BLaER1 (cell line): ENCODE results near the gene VPS8.

ENCODE experiments used
- H3K27ac ChIP-seq: shearing (Covaris generic); formaldehyde crosslinking; 2 replicates; pipeline ENCODE4 v1.8.1; 2022
- H3K27me3 ChIP-seq: shearing (Covaris generic); formaldehyde crosslinking; 2 replicates; pipeline ENCODE4 v1.8.1; 2022
- H3K36me3 ChIP-seq: shearing (Covaris generic); formaldehyde crosslinking; 2 replicates; pipeline ENCODE4 v1.8.1; 2022
- H3K4me1 ChIP-seq: shearing (Covaris generic); formaldehyde crosslinking; 2 replicates; pipeline ENCODE4 v1.8.1; 2022
- H3K4me2 ChIP-seq: shearing (Covaris generic); formaldehyde crosslinking; 2 replicates; pipeline ENCODE4 v1.8.1; 2022
- H3K4me3 ChIP-seq: shearing (Covaris generic); formaldehyde crosslinking; 2 replicates; pipeline ENCODE4 v1.8.1; 2022
- H3K9ac ChIP-seq: shearing (Covaris generic); formaldehyde crosslinking; 2 replicates; pipeline ENCODE4 v1.8.1; 2022
- H3K9me3 ChIP-seq: shearing (Covaris generic); formaldehyde crosslinking; 2 replicates; pipeline ENCODE4 v1.8.1; 2022
- H4K20me1 ChIP-seq: shearing (Covaris generic); formaldehyde crosslinking; 2 replicates; pipeline ENCODE4 v1.8.1; 2022
- Cebpa-rat ChIP-seq: shearing (Covaris generic); IDR thresholded peaks from 2 replicates; pipeline ENCODE4 v1.8.1; 2022

The VPS8 gene

DNA sequence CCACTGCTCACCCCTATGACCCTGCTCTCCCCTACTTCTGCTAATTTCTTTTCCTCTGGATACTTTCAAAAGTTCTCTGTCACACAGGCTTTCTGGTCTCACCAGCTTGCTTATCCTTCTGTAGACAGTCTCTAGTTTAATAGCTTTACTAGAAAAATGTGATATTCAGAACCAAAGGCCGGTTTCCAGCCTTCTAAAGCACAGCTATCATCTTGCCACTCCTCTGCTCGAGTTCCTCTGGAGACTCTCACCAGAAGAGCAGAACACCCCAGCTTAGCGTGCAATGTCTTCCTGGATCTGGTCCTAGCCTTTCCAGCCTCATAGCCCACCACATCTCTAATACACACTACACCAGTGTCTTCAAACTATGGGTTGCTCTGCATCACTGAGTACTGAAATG lies 1.8 kb upstream of the VPS8 start:
- no peaks in the 10 kb centered on the region for H3K36me3 ChIP-seq
- no peak for TF ChIP-seq Cebpa-rat
- H3K9me3 ChIP-seq, result no peaks in the 10 kb centered on the region
- H3K27me3 ChIP-seq, result no peaks in the 10 kb centered on the region
- H3K27ac ChIP-seq, result no peak overlapping the region
- peaks cover 29% of the 10 kb centered on the region for H3K4me1 ChIP-seq
- H3K4me3 ChIP-seq, result no peak overlapping the region
- H3K9ac ChIP-seq, result no peak overlapping the region
- peaks cover 19% of the 10 kb centered on the region; the same call in 1 of the 2 replicates for H4K20me1 ChIP-seq
- no peak overlapping the region for H3K4me2 ChIP-seq

DNA sequence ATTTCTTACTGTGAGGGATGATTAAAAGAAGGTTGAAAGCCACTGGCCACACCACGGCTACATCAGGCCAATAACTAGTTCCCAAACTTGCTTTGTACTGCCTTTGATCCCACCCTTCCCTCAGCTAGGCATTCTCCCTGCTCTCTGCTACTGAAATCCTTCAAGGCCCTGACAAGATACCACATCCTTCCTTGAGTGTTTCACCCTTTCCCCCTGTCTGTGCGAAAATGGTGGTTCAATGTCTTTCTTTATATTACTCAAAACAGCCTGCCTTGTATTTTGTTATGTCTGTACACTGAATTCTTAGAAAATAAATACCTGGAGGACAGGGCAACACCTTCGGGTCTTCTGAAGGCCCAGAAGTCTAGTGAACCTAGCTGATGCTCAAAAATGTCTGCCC lies 932 bp upstream of the VPS8 start:
- H3K9ac ChIP-seq, result no peak overlapping the region
- H3K4me2 ChIP-seq, result peak overlapping the region; percentile 59

DNA sequence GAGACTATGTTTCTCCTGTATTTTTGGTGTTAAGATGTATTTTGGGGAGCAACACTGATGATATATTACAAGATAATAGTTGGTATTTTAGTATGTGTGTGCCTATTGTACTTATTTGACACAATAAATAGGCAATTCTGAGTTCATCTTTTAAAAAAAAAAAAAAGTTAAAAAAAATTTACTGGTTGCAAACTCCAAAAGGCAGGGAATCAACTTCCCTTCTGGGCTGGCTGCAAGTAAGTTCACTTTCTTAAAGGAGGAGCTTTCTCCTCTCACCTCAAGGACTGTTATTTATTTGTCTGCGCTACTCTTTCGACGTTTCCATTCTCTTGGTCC lies 335 bp upstream of the VPS8 start:
- peak overlapping the region; percentile 79 for H3K4me3 ChIP-seq
- H3K27ac ChIP-seq, result no peak overlapping the region
- no peak overlapping the region for H3K9ac ChIP-seq
- peak overlapping the region; percentile 59 for H3K4me2 ChIP-seq
- H3K27me3 ChIP-seq, result no peaks in the 10 kb centered on the region
- H4K20me1 ChIP-seq, result peaks cover 26% of the 10 kb centered on the region; the same call in 1 of the 2 replicates
- H3K36me3 ChIP-seq, result peaks cover 6% of the 10 kb centered on the region; the same call in 1 of the 2 replicates
- H3K4me1 ChIP-seq, result peaks cover 22% of the 10 kb centered on the region
- no peaks in the 10 kb centered on the region for H3K9me3 ChIP-seq
- no peak for TF ChIP-seq Cebpa-rat

More for the DNA sequence above, 932 bp upstream of the VPS8 start:
- peaks cover 22% of the 10 kb centered on the region for H3K4me1 ChIP-seq
- H3K27me3 ChIP-seq, result no peaks in the 10 kb centered on the region
- no peak overlapping the region for H3K27ac ChIP-seq
- no peak overlapping the region for H3K4me3 ChIP-seq
- H3K9me3 ChIP-seq, result no peaks in the 10 kb centered on the region
- no peak for TF ChIP-seq Cebpa-rat
- no peaks in the 10 kb centered on the region for H3K36me3 ChIP-seq
- peaks cover 20% of the 10 kb centered on the region; the same call in 1 of the 2 replicates for H4K20me1 ChIP-seq

DNA sequence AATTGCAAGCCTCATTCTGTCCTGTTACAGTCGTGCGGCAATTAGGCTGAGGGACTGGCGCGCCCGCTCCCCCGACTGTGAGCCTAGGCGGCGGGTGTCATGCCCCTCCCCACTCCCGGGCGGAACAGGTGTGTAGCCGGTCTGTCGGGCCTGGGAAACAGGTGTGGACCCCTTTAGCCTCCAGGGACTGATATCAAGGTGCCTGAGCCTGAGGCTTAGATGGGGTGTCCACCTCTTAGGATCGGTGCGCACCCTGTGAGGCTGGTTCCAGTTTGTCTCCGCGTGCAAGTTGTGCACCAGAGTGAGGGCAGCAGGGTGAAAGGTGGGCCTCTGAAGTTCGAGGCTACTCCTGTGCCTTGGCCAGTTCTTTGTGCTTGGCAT lies 686 bp downstream of the VPS8 start:
- peak overlapping the region; percentile 57; the same call in 1 of the 2 replicates for H3K27ac ChIP-seq
- peak overlapping the region; percentile 79 for H3K4me3 ChIP-seq
- peak overlapping the region; percentile 97 for H3K4me2 ChIP-seq
- no peaks in the 10 kb centered on the region for H3K27me3 ChIP-seq
- H3K4me1 ChIP-seq, result peaks cover 22% of the 10 kb centered on the region
- H4K20me1 ChIP-seq, result peaks cover 26% of the 10 kb centered on the region; the same call in 1 of the 2 replicates
- H3K9me3 ChIP-seq, result no peaks in the 10 kb centered on the region
- no peak for TF ChIP-seq Cebpa-rat
- H3K36me3 ChIP-seq, result peaks cover 8% of the 10 kb centered on the region; the same call in 1 of the 2 replicates
- H3K9ac ChIP-seq, result peak overlapping the region; percentile 76

DNA sequence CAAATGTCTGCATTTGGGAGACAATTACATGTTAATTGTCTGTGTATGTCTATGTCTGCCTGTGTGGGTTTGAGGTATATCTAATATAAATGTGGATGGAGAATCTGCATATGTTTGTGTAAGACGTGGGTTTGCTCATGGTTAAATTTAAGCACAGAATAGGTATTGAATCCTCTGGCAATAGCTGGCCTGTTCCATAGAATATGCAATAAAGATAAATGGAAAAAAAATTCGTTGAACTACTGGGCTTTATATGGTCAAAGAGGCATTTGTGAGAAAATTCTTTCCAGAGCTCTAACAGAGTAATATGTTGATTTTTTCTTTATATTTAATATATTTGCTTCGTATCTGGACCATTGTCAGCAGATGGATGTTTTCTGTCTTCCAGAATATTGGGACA lies 1.4 kb downstream of the VPS8 start:
- H3K4me1 ChIP-seq, result peaks cover 22% of the 10 kb centered on the region
- H3K9me3 ChIP-seq, result no peaks in the 10 kb centered on the region
- peaks cover 8% of the 10 kb centered on the region; the same call in 1 of the 2 replicates for H3K36me3 ChIP-seq
- H3K9ac ChIP-seq, result no peak overlapping the region
- peak overlapping the region; percentile 79 for H3K4me3 ChIP-seq
- H3K27ac ChIP-seq, result no peak overlapping the region
- no peaks in the 10 kb centered on the region for H3K27me3 ChIP-seq
- H3K4me2 ChIP-seq, result peak overlapping the region; percentile 97
- no peak for TF ChIP-seq Cebpa-rat
- H4K20me1 ChIP-seq, result peaks cover 26% of the 10 kb centered on the region; the same call in 1 of the 2 replicates

DNA sequence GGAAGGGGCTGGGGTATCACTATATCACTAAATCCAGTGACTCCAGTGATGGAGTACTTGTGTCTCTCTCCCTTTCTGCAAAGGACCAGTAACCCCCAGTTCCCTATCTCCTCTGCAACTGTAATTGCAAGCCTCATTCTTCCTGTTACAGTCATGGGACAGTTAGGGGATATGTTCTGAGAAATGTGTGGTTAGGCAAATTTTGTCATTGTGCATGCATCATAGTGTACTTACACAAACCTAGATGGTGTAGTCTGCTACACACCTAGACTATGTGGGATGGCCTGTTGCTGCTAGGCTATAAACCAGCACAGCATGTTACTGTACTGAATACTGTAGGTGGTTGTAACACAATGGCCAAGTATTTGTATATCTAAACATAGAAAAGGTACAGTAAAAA lies 2.2 kb downstream of the VPS8 start:
- TF ChIP-seq Cebpa-rat, result no peak
- no peaks in the 10 kb centered on the region for H3K27me3 ChIP-seq
- H3K9me3 ChIP-seq, result no peaks in the 10 kb centered on the region
- H3K9ac ChIP-seq, result no peak overlapping the region
- no peak overlapping the region for H3K4me2 ChIP-seq
- no peak overlapping the region for H3K27ac ChIP-seq
- peaks cover 8% of the 10 kb centered on the region; the same call in 1 of the 2 replicates for H3K36me3 ChIP-seq
- H3K4me3 ChIP-seq, result no peak overlapping the region
- peaks cover 26% of the 10 kb centered on the region; the same call in 1 of the 2 replicates for H4K20me1 ChIP-seq
- H3K4me1 ChIP-seq, result peaks cover 22% of the 10 kb centered on the region

DNA sequence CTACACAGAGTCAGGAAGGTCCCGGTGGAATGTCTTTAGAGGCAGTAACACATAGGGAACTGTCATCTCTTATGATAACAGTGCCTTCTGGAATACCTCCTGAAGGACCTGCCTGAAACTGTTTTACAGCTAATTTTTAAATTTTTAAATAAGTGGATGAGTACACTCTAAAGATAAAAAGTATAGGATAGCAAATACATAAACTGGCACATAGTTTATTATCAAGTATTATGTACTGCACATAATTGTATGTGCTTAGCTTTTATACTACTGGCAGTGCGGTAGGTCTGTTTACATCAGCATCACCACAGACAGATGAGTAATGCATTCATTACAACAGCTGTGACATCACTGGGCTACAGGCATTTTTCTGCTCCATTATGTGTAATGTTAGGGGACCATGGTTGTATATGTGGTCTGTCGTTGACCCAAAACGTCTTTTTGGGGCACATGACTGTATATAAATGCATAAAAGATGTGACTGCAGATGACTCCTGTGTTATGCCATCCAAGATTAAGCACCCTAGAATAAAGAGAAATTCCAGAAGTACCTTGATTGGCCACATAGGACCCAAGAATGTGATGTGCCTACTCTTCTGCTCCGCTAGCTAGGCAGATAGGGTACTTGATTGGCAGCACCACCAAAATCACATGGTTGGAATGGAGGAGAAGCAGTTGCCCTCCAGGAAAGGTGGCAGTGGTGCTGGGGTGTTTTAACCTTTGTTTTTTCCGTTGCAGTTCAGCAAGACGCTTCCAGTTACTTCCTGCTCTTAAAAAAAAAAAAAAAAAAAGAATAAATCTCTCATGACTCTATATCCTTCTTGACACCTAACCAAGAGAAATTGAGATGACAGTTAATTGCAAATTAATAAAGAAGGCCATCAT lies 3.3 kb downstream of the VPS8 start:
- peaks cover 8% of the 10 kb centered on the region; the same call in 1 of the 2 replicates for H3K36me3 ChIP-seq
- H4K20me1 ChIP-seq, result peaks cover 26% of the 10 kb centered on the region; the same call in 1 of the 2 replicates
- no peak overlapping the region for H3K4me2 ChIP-seq
- no peaks in the 10 kb centered on the region for H3K9me3 ChIP-seq
- H3K27me3 ChIP-seq, result no peaks in the 10 kb centered on the region
- TF ChIP-seq Cebpa-rat, result no peak
- H3K4me1 ChIP-seq, result peaks cover 22% of the 10 kb centered on the region
- H3K4me3 ChIP-seq, result no peak overlapping the region
- H3K9ac ChIP-seq, result no peak overlapping the region
- H3K27ac ChIP-seq, result no peak overlapping the region

DNA sequence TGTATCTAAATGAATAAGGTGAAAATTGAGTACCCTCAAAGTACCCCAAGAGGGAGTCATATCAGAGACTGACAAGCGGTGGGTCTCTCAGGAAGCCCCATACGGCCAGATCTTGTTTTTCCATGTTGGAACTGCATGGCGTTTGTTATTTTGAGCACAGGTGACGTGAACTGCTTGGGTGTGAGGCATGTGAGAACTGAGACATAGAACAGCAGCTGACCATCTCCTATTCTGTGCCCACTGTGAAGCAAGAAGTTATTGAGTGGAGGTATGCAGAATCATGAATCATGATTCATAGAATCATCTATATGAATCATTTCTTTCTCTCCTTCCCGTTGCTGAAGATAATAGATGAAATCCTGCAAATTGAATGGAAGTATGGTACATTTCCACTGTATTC lies 4.6 kb downstream of the VPS8 start:
- Histone ChIP-seq H3K4me3 (no peak overlapping the region), H3K9ac (no peak overlapping the region), H3K9me3 (no peaks in the 10 kb centered on the region), H3K27me3 (no peaks in the 10 kb centered on the region), H3K4me1 (peaks cover 14% of the 10 kb centered on the region), H4K20me1 (peaks cover 26% of the 10 kb centered on the region; the same call in 1 of the 2 replicates), H3K4me2 (no peak overlapping the region), H3K27ac (no peak overlapping the region), H3K36me3 (peaks cover 8% of the 10 kb centered on the region; the same call in 1 of the 2 replicates)
- TF ChIP-seq Cebpa-rat, result no peak

DNA sequence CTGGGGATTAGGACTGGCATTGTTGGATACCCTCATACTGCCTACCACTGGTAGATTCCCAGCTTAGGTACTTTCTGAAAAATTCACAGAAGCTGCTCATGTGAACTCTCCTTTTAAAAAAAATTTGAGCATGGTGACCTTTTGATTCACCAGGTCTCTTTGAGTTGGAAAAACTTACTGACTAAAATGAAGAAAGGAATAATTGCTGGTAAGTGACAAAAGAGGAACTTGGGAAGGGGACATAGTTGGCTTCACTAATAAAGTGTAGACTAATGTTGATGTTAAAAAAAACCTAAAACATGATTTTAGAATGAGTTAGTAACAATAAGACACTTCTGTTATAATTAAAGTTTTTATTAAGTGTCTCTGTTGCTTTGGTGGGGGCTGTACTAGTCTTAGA lies 8.6 kb downstream of the VPS8 start:
- H3K4me2 ChIP-seq, result no peak overlapping the region
- H3K9me3 ChIP-seq, result no peaks in the 10 kb centered on the region
- peaks cover 15% of the 10 kb centered on the region for H3K36me3 ChIP-seq
- no peak overlapping the region for H3K4me3 ChIP-seq
- H3K9ac ChIP-seq, result no peak overlapping the region
- no peaks in the 10 kb centered on the region for H3K27me3 ChIP-seq
- no peaks in the 10 kb centered on the region for H3K4me1 ChIP-seq
- peaks cover 7% of the 10 kb centered on the region; the same call in 1 of the 2 replicates for H4K20me1 ChIP-seq
- no peak overlapping the region for H3K27ac ChIP-seq
- TF ChIP-seq Cebpa-rat, result no peak

DNA sequence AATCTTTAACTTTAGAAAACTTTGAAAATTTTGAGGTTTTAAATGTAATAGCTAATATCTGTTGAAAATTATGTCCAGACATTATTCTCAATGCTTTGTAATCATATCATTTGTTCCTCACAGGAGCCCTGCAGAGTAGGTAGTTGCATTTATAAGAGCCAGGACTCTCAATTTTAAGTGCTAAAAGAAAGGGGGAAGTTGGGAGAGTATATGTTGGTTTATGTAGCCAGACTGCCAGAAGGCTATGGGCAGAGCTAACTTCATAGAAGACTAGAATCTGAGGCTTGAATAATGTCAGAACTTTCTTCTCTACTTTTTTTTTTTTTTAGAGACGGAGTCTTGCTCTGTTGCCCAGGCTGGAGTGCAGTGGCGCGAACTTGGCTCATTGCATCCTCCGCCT lies 9.1 kb downstream of the VPS8 start:
- no peak overlapping the region for H3K4me3 ChIP-seq
- no peak overlapping the region for H3K27ac ChIP-seq
- peaks cover 6% of the 10 kb centered on the region; the same call in 1 of the 2 replicates for H4K20me1 ChIP-seq
- no peaks in the 10 kb centered on the region for H3K4me1 ChIP-seq
- H3K4me2 ChIP-seq, result no peak overlapping the region
- H3K36me3 ChIP-seq, result peaks cover 20% of the 10 kb centered on the region
- no peaks in the 10 kb centered on the region for H3K9me3 ChIP-seq
- no peak for TF ChIP-seq Cebpa-rat
- no peak overlapping the region for H3K9ac ChIP-seq
- H3K27me3 ChIP-seq, result no peaks in the 10 kb centered on the region
